K562 (cell line): ENCODE results near the gene PPP1R14B. TPM values are rescaled to one million over a fixed set of nuclear protein-coding genes. Genes with fewer than 3 reads are reported as not detected.
A peak's percentile ranks its signal among the peaks of the same experiment; 100 is the strongest.

ENCODE experiments used
- MCM7 ChIP-seq, 2 experiments: fragments of 450-650 bp; IDR thresholded peaks; 2 replicates each; pipeline ENCODE4 v1.6.1; 2016 to 2018
- STAT5B ChIP-seq: fragments of 250-450 bp; sonication (Bioruptor Pico); IDR thresholded peaks from 2 replicates; pipeline ENCODE4 v1.8.0; 2021; ENCODE audit warnings: mild to moderate bottlenecking, inconsistent platforms
- SUPT5H ChIP-seq: fragments of 450-650 bp; IDR thresholded peaks from 2 replicates; pipeline ENCODE4 v1.6.1; 2016
- ZBTB1 ChIP-seq: sonication (generic); formaldehyde crosslinking; IDR thresholded peaks from 2 replicates; pipeline ENCODE4 v1.8.1; 2023; ENCODE audit warnings: missing genetic modification reagents, low read depth, mild to moderate bottlenecking, borderline replicate concordance
- ZNF407 ChIP-seq: fragments of 450-650 bp; IDR thresholded peaks from 2 replicates; pipeline ENCODE4 v1.6.1; 2016; ENCODE audit warnings: low read depth
- polyA plus RNA-seq, 8 experiments: library from polyadenylated mRNA; depleted of rRNA in 4 of 8; stranded (reverse) in 5 of 8; unstranded in 3 of 8; fragments of >200 nt; fragmentation: Nextera tagmentation in 2 of 8; fragmentation: Illumina TruSeq in 1 of 8; extraction: Ambion mirVana in 2 of 8; extraction: Trizol in 1 of 8; gene quantifications; 2 replicates each; pipeline versions ENCODE4 v1.2.1 to v1.2.3, GENCODE V29; 2011 to 2014; ENCODE audit warnings: inconsistent platforms in 1 of 8, missing spikeins in 1 of 8
- total RNA-seq, 7 experiments: library from RNA; depleted of rRNA in 6 of 7; stranded (reverse); fragments of >200 nt in 6 of 7; fragmentation: Illumina TruSeq in 2 of 7; extraction: Trizol in 2 of 7; gene quantifications; 2 replicates each; pipeline versions ENCODE4 v1.2.1 to v1.2.3, GENCODE V29; 2011 to 2021; ENCODE audit warnings: low replicate concordance in 1 of 7

The PPP1R14B gene
- total and polyA plus RNA-seq, 9 of the 15 experiments (the other 6 are each of a cell fraction or from before 2014, with no cell fraction given): 7.7 to 566 (median 212) TPM

GRCh38 chr11:64244966-64245365, 1.8 kb downstream of the PPP1R14B start (continued):
- TF ChIP-seq ZNF407 (no peak), SUPT5H (0 out of 2 replicates have a peak, but pooled peaks have one; percentile 39), ZBTB1 (CRISPR knock-in tag) (no peak), STAT5B (CRISPR knock-in tag) (no peak), MCM7 (IDR thresholded peaks at IDR 0.05) (no peak)
- TF ChIP-seq, all 486 proteins: peak for 5
